ENCODE measurements around the gene CUL4A. TPM values are rescaled to one million over a fixed set of nuclear protein-coding genes. Genes with fewer than 3 reads are reported as not detected.
A peak's percentile ranks its signal among the peaks of the same experiment; 100 is the strongest.
"Not testable (repeated sequence)": the region's sequence is repeated elsewhere in the genome, so short reads cannot be mapped to it uniquely, and the experiment has no call there.

The CUL4A gene
- total and polyA plus RNA-seq, 4 donors, result 19.7 to 69.8 (median 48.4) TPM

GRCh38 chr13:113257908-113258307, 48.5 kb downstream of the CUL4A start:
- H3K4me3 ChIP-seq (ENCODE audit: low read length in 2 of 2); H3K9me3 ChIP-seq (ENCODE audit: control insufficient read depth, low read length); ATAC-seq (ENCODE audit: low FRiP score); intact Hi-C loops (cut with DNase I); H3K27me3 ChIP-seq (ENCODE audit: control insufficient read depth in 1 of 2, insufficient read depth in 2 of 2, low read length in 1 of 2); DNase-seq; H3K4me1 ChIP-seq (ENCODE audit: control insufficient read depth in 1 of 2, insufficient read depth in 2 of 2, low read length in 2 of 2); H3K27ac ChIP-seq (ENCODE audit: low read depth in 1 of 2, low read length in 2 of 2): not testable (repeated sequence)
- 96 to 99% methylated on average over 6 of the region's 6 CpGs for WGBS, 2 donors
- H3K36me3 ChIP-seq (ENCODE audit: control insufficient read depth in 1 of 2, insufficient read depth in 2 of 2, low read length in 1 of 2), result peaks cover 3 to 18% of the 10 kb centered on the region in 2 donors

DNA sequence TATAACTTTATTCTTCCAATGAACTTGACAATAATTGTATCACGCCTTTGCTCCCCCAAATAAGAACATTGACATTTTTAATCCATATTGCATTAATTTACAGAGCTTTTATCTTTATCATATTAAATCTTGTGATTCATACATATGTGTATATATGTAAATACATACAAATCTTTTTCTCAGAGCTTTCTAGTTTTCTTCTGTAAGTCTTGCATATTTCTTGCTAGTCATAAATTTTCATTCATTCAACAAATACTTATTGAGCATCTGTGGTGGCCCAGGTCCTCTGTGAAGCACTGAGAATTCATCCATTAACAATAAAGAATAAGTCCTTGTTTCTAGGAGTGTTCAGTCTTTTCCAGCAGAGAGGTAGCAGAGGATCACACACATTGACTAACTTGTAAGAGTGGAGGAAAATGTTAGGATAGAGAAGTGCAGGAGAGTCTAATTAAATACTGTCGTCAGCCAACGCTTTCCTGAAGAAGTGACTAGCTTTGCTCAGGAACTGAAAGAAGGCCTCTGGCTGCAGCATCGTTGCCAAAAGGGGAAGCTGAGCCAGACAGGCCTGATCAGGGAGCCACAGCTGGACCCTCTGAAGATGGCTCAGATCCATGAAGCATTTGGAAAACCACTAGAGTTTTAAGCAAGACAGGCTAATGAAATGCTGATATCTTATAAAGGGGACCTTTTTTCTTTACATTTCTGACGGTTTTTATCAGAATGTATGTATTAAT, 49.1 kb downstream of the CUL4A start:
- H3K36me3 ChIP-seq (ENCODE audit: control insufficient read depth in 1 of 2, insufficient read depth in 2 of 2, low read length in 1 of 2), result peaks cover 3 to 20% of the 10 kb centered on the region in 2 donors
- no peak overlapping the region for H3K27ac ChIP-seq (ENCODE audit: low read depth in 1 of 2, low read length in 2 of 2)
- ATAC-seq (ENCODE audit: low FRiP score), result no peak
- no peak overlapping the region for H3K4me3 ChIP-seq (ENCODE audit: low read length in 2 of 2)
- H3K27me3 ChIP-seq (ENCODE audit: control insufficient read depth in 1 of 2, insufficient read depth in 2 of 2, low read length in 1 of 2), result no peaks in the 10 kb centered on the region
- H3K9me3 ChIP-seq (ENCODE audit: control insufficient read depth, low read length), result no peaks in the 10 kb centered on the region
- no peaks in the 10 kb centered on the region for H3K4me1 ChIP-seq (ENCODE audit: control insufficient read depth in 1 of 2, insufficient read depth in 2 of 2, low read length in 2 of 2)
- WGBS, 2 donors, result 95 to 96% methylated on average over 5 of the region's 5 CpGs
- peak in 1 of 2 donors; percentile 60 for DNase-seq
- intact Hi-C loops (cut with DNase I), result no loop called here

GRCh38 chr13:113260996-113261395, 51.6 kb downstream of the CUL4A start:
- Histone ChIP-seq H3K27ac (ENCODE audit: low read depth in 1 of 2, low read length in 2 of 2) (no peak overlapping the region), H3K4me3 (ENCODE audit: low read length in 2 of 2) (no peak overlapping the region), H3K36me3 (ENCODE audit: control insufficient read depth in 1 of 2, insufficient read depth in 2 of 2, low read length in 1 of 2) (peaks cover 0 to 12% of the 10 kb centered on the region in 2 donors), H3K4me1 (ENCODE audit: control insufficient read depth in 1 of 2, insufficient read depth in 2 of 2, low read length in 2 of 2) (no peaks in the 10 kb centered on the region), H3K9me3 (ENCODE audit: control insufficient read depth, low read length) (no peaks in the 10 kb centered on the region), H3K27me3 (ENCODE audit: control insufficient read depth in 1 of 2, insufficient read depth in 2 of 2, low read length in 1 of 2) (no peaks in the 10 kb centered on the region)
- DNase-seq (no peak), ATAC-seq (ENCODE audit: low FRiP score) (no peak)
- 87 to 89% methylated on average over 13 of the region's 13 CpGs for WGBS, 2 donors
- intact Hi-C loops (cut with DNase I), result no loop called here

- DNase-seq; H3K4me1 ChIP-seq (ENCODE audit: control insufficient read depth in 1 of 2, insufficient read depth in 2 of 2, low read length in 2 of 2); H3K27ac ChIP-seq (ENCODE audit: low read depth in 1 of 2, low read length in 2 of 2); ATAC-seq (ENCODE audit: low FRiP score); H3K27me3 ChIP-seq (ENCODE audit: control insufficient read depth in 1 of 2, insufficient read depth in 2 of 2, low read length in 1 of 2); intact Hi-C loops (cut with DNase I); H3K4me3 ChIP-seq (ENCODE audit: low read length in 2 of 2); H3K9me3 ChIP-seq (ENCODE audit: control insufficient read depth, low read length): not testable (repeated sequence)
- 80 to 84% methylated on average over 13 to 14 of the region's 14 CpGs for WGBS, 2 donors
- peaks cover 0 to 10% of the 10 kb centered on the region in 2 donors for H3K36me3 ChIP-seq (ENCODE audit: control insufficient read depth in 1 of 2, insufficient read depth in 2 of 2, low read length in 1 of 2)
Observed at GRCh38 chr13:113263016-113263415, 53.6 kb downstream of the CUL4A start.

DNA sequence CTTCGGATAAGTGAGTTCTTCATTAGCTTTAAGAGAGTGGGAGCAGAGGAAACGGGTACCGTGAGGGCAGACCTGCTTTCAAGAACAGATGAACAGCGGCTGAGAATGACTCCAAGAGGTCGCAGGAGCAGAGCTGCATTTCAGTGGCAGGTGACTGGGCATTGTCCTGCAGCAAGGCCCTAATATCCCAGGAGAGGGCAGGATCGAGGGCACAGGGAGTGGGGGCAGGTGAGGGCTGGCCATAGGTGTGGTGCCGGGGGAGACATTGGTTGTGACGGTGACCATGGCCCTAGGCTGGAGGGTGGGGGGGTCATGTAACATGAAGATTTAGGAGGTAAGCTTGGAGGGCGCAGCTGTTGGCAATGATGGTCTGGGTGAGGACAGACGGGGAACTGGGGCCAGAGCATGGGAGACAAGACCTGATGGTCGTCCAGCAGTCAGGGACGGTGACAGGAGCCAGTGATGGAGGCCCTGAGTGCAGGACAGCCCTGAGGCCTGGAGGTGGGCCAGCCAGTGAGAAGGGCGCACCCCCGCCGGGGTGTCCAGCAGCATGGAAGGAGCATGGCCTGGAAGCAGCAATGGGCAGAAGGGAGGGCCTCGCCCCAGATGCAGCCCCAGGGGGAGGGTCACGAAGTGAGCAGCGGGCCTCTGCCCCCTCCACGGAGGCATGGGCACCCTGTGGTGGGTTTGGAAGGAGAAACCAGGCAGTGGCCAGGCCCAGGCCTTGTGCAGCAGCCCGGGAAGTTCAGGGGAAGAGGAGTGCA, 58.4 kb downstream of the CUL4A start:
- H3K36me3 ChIP-seq (ENCODE audit: control insufficient read depth in 1 of 2, insufficient read depth in 2 of 2, low read length in 1 of 2), result peaks cover 0 to 2% of the 10 kb centered on the region in 2 donors
- H3K9me3 ChIP-seq (ENCODE audit: control insufficient read depth, low read length), result no peaks in the 10 kb centered on the region
- H3K4me1 ChIP-seq (ENCODE audit: control insufficient read depth in 1 of 2, insufficient read depth in 2 of 2, low read length in 2 of 2), result no peaks in the 10 kb centered on the region
- ATAC-seq (ENCODE audit: low FRiP score), result peak; percentile 38
- DNase-seq, result no peak
- H3K4me3 ChIP-seq (ENCODE audit: low read length in 2 of 2), result no peak overlapping the region
- WGBS, 2 donors, result 93% methylated on average over 20 of the region's 20 CpGs
- intact Hi-C loops (cut with DNase I), result no loop called here
- no peak overlapping the region for H3K27ac ChIP-seq (ENCODE audit: low read depth in 1 of 2, low read length in 2 of 2)
- H3K27me3 ChIP-seq (ENCODE audit: control insufficient read depth in 1 of 2, insufficient read depth in 2 of 2, low read length in 1 of 2), result no peaks in the 10 kb centered on the region

- H3K27me3 ChIP-seq (ENCODE audit: control insufficient read depth in 1 of 2, insufficient read depth in 2 of 2, low read length in 1 of 2), result no peaks in the 10 kb centered on the region
- DNase-seq (no peak), ATAC-seq (ENCODE audit: low FRiP score) (no peak)
- H3K4me1 ChIP-seq (ENCODE audit: control insufficient read depth in 1 of 2, insufficient read depth in 2 of 2, low read length in 2 of 2), result no peaks in the 10 kb centered on the region
- intact Hi-C loops (cut with DNase I), result no loop called here
- H3K9me3 ChIP-seq (ENCODE audit: control insufficient read depth, low read length), result no peaks in the 10 kb centered on the region
- H3K36me3 ChIP-seq (ENCODE audit: control insufficient read depth in 1 of 2, insufficient read depth in 2 of 2, low read length in 1 of 2), result no peaks in the 10 kb centered on the region
- 85 to 96% methylated on average over 2 of the region's 2 CpGs for WGBS, 2 donors
- H3K4me3 ChIP-seq (ENCODE audit: low read length in 2 of 2), result no peak overlapping the region
- no peak overlapping the region for H3K27ac ChIP-seq (ENCODE audit: low read depth in 1 of 2, low read length in 2 of 2)
Observed at GRCh38 chr13:113272031-113272430, 62.6 kb downstream of the CUL4A start.

DNA sequence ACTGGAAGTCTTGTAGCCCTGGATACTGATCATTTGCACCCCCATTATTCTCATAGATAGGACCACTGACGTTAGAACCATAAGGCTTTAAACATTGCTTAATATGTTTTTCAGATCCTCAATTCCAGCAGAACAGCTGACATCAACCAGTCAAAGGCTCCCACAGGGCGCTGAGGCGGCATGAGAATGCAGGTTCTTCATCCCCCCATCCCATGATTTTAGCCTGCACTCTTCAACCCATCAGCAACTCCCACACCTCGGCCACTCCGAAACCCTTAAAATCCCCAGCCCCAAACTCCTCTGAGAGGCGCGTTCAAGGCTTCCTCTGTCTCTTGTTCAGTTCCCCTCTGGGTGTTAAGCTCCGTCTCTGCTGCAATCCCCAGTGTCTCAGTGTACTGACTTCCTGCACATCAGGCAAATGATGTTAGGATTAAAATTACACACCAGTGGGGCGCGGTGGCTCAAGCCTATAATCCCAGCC, 63.3 kb downstream of the CUL4A start:
- intact Hi-C loops (cut with DNase I), result no loop called here
- H3K36me3 ChIP-seq (ENCODE audit: control insufficient read depth in 1 of 2, insufficient read depth in 2 of 2, low read length in 1 of 2), result no peaks in the 10 kb centered on the region
- H3K27ac ChIP-seq (ENCODE audit: low read depth in 1 of 2, low read length in 2 of 2), result no peak overlapping the region
- no peak overlapping the region for H3K4me3 ChIP-seq (ENCODE audit: low read length in 2 of 2)
- ATAC-seq (ENCODE audit: low FRiP score) (no peak), DNase-seq (no peak)
- H3K27me3 ChIP-seq (ENCODE audit: control insufficient read depth in 1 of 2, insufficient read depth in 2 of 2, low read length in 1 of 2), result no peaks in the 10 kb centered on the region
- H3K9me3 ChIP-seq (ENCODE audit: control insufficient read depth, low read length), result no peaks in the 10 kb centered on the region
- WGBS, 2 donors, result 91 to 94% methylated on average over 10 of the region's 10 CpGs
- no peaks in the 10 kb centered on the region for H3K4me1 ChIP-seq (ENCODE audit: control insufficient read depth in 1 of 2, insufficient read depth in 2 of 2, low read length in 2 of 2)

DNA sequence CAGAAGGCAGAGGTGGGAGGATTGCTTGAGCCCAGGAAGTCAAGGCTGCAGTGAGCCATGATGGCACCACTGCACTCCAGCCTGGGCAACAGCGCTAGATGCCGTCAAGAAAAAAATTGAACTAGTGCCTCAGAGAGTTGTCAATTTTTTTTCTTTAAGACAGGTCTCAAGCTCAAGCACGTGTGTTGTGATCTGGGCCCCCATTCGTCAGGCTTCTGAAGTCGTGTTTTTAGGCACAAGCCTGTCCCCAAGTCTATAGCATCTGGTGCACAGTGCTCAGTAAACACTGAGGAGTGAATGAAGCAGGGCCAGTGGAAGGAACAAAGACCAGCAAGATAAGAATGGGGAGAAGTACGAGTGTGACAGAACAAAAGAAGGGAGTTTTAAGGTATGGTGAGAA, 63.9 kb downstream of the CUL4A start:
- Histone ChIP-seq H3K4me3 (ENCODE audit: low read length in 2 of 2) (no peak overlapping the region), H3K4me1 (ENCODE audit: control insufficient read depth in 1 of 2, insufficient read depth in 2 of 2, low read length in 2 of 2) (no peaks in the 10 kb centered on the region), H3K36me3 (ENCODE audit: control insufficient read depth in 1 of 2, insufficient read depth in 2 of 2, low read length in 1 of 2) (no peaks in the 10 kb centered on the region), H3K27ac (ENCODE audit: low read depth in 1 of 2, low read length in 2 of 2) (no peak overlapping the region), H3K27me3 (ENCODE audit: control insufficient read depth in 1 of 2, insufficient read depth in 2 of 2, low read length in 1 of 2) (no peaks in the 10 kb centered on the region), H3K9me3 (ENCODE audit: control insufficient read depth, low read length) (no peaks in the 10 kb centered on the region)
- intact Hi-C loops (cut with DNase I), result no loop called here
- ATAC-seq (ENCODE audit: low FRiP score), result no peak
- DNase-seq, result no peak
- WGBS, 2 donors, result 85 to 87% methylated on average over 6 of the region's 6 CpGs
